Activated CD4-positive, alpha-beta T cell treated with anti-CD3 and anti-CD28 coated beads, Interleukin-2, amount 50 U/mL, for 1 hour (primary cell): ENCODE results near the gene HAUS7.
"Not testable (repeated sequence)": the region's sequence is repeated elsewhere in the genome, so short reads cannot be mapped to it uniquely, and the experiment has no call there.

Experiments used
- DNase-seq: peaks from one replicate; pipeline ENCODE4 v3.0.0-alpha.2; 2020

Gene HAUS7

DNA sequence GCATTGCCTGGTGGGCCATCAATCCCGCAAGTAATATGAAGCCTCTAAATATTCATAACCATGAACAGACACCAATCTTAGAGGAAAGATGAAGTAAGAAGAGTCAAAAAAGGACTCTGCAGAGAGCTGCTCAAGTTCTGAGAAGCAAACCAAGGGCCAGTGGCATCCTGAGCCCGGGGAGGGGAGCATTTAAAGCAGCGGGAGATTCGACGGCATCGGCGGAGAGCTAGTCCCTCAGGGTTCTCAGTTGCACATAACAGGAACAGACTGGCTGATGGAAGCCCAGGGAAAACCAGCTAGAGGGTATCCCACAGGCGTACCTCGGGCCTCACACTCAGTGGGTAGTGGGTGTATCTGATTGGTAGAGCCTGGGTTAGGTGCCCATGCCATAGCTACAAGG lies 64.4 kb downstream of the HAUS7 start:
- DNase-seq = no peak

DNA sequence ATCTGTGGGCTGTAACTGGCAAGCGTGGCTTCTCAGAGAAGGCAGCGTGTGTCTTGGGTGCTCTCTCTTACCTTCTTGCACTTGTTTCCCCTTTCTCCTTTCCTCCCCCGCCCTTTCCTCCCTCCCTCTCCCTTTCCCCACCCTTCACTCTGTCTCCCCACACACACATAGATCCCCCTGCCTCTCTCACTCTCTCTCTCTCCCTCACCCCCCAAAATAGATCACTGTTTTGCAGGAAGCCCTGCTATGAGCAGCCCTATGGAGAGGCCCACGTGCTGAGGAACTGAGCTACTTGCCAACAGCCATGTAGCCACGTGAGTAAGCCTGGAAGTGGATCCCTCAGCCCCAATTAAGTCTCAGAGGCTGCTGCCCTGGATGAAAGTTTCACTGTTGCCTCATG lies 65.0 kb downstream of the HAUS7 start:
- DNase-seq = no peak

DNA sequence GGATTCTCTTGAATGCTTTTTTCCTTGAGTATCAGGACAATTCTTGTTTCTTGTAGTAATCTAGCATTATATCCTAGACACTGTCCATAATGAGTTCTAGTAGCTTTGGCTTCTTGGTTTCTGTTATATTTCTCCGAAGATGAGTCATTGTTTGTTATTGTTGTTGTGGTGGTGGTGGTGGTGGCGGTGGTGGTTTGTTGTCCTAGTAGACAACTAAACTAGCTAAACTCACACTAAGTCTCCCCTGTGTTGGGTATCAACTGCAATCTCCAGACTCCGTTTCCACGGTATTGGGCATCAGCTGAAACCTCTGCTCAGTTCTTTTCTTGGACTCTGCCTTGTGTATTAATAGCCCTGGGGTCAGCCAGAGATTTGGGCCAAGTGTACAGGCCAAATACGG lies 66.0 kb downstream of the HAUS7 start:
- not testable (repeated sequence) for DNase-seq

DNA sequence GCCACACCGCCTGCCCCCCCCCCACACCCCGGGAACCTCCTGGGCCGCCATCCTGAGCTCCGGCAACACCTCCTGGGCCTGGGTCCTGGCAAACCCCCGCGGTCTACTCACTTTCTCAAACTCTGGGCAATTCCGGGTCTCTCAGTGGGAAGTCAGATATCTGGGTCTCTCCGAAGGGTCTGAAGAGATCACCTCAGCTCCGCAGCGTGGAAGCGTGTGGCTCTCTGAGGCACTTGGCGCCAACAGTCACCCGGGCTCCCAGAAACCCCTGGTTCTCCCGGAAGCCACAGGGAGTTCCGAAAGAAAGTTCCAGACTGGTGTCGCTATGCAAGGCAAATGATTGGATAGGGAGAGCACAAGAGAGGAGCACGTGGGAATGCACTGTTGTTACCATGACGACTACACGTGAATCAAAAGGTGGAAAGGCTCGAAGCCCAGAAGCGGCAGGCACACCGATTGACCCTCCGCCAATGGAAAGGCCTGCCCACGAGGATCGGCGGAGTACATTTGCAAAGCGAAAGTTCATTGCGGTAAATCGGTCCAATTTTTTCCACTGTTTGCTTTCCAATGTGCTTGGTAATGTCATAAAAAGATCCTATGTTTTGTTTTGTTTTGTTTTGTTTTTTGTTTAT lies 69.1 kb downstream of the HAUS7 start, which contains the start of gene PNMA6E:
PNMA6E (minus strand) TSS at position 218 of the 632 bp plus-strand sequence. CDS start 2,501 bp downstream, outside the sequence.
- DNase-seq = no peak

DNA sequence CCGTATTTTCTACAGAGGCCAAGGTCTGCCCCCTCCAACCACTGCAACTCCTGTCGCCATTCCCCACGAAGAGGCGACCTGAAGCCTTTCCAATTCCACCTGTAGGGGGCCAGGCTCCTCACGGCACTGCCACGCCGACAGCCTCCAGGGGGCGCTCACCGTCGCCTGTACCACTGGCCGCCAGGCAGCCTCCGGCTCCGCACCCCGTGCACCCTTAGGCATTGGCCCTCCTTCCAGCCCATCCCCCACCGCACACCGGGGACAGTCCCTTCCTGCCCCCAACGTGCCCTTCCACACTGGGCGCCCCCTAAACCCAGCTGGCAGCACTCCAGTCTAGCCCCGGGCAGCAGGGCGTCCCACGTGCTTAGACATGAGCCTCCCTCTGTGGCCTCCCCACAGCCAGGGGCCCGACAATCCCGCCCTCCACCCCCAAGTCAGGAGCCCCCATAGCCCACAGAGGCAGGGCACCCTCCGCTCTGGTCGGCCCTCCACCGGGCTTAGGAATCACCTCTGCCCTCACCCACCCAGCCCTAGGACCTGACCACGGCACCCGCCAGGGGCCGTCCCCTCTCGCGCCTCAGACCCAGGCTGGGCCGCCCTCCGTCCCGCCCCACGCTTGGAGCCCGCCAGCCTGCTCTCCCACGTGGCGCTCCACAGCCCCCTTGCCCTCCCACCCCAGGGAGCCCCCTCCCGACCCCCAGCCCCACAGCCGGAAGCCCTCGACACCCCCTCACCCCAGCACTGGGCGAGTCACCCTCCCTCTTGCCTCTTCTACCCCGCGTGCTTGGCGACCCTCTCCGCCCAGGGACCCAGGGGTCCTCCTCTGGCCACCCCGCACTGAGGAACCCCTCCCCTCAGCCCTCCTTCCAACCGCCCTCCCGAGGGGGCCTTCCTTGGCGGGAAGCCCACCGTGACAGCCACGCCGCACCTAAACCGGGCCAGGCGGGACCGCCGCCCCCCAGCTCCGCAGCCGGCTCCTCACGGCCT lies 69.9 kb downstream of the HAUS7 start:
- DNase-seq = peak; percentile 48

DNA sequence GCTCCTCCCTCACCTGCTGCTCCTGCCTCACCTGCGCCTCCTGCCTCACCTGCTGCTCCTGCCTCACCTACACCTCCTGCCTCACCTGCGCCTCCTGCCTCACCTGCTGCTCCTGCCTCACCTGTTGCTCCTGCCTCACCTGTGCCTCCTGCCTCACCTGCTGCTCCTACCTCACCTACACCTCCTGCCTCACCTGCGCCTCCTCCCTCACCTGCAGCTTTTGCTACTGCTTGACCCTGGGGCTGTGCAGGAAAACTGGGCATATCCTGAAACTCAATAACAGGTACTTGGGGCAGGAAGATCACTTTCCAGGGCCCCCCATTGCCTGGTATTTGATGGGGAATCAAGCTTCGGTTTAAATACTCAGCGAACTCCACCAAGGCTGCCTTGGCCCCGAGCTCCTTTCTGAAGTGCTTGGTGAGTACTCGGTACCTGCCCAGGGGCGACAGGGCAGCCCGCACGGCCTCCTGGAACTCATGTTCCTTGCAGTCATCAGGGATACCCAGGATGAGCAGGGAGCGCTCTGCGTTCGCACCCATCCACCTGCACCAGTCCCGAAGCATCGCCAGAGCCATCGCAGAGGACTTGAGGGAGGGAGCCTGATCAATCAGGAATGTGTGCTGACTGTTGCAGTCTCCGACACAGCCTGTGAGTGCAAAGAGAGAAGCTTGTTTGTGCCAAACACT lies 72.0 kb downstream of the HAUS7 start:
- no peak for DNase-seq
